Hepatocyte (in vitro differentiated cells): ENCODE results near the gene SNRNP25. TPM values are rescaled to one million over a fixed set of nuclear protein-coding genes. Genes with fewer than 3 reads are reported as not detected.
A peak's percentile ranks its signal among the peaks of the same experiment; 100 is the strongest.

ENCODE experiments used
- DNase-seq: peaks from one replicate; pipeline ENCODE4 v3.0.0-alpha.2; 2016; ENCODE audit warnings: low spot score
- H2AFZ ChIP-seq: fragments of 200-600 bp; sonication (generic); 2 replicates; pipeline ENCODE4 v1.6.0; 2016; ENCODE audit warnings: antibody characterized with exemption, mild to moderate bottlenecking
- H3K27ac ChIP-seq: fragments of 200-600 bp; sonication (generic); 2 replicates; pipeline ENCODE4 v1.5.1; 2016; ENCODE audit warnings: mild to moderate bottlenecking
- H3K27me3 ChIP-seq: fragments of 200-600 bp; sonication (generic); 2 replicates; pipeline ENCODE4 v1.6.1; 2016
- H3K36me3 ChIP-seq: fragments of 200-600 bp; sonication (generic); replicated peaks from 2 replicates; pipeline ENCODE4 v1.5.1; 2016; ENCODE audit warnings: low read depth; ENCODE audit not compliant: insufficient read depth
- H3K4me1 ChIP-seq: fragments of 200-600 bp; sonication (generic); 2 replicates; pipeline ENCODE4 v1.5.1; 2016; ENCODE audit warnings: mild to moderate bottlenecking, moderate library complexity; ENCODE audit not compliant: insufficient read depth
- H3K4me2 ChIP-seq: fragments of 200-600 bp; sonication (generic); 2 replicates; pipeline ENCODE4 v1.6.0; 2016
- H3K4me3 ChIP-seq: fragments of 200-600 bp; sonication (generic); 2 replicates; pipeline ENCODE4 v1.5.1; 2016; ENCODE audit warnings: mild to moderate bottlenecking
- H3K79me2 ChIP-seq: fragments of 200-600 bp; sonication (generic); 2 replicates; pipeline ENCODE4 v1.6.0; 2017; ENCODE audit warnings: mild to moderate bottlenecking
- H3K9me2 ChIP-seq: fragments of 200-600 bp; sonication (generic); replicated peaks from 2 replicates; pipeline ENCODE4 v1.6.0; 2017; ENCODE audit warnings: mild to moderate bottlenecking; ENCODE audit not compliant: insufficient read depth
- H3K9me3 ChIP-seq: fragments of 200-600 bp; sonication (generic); 2 replicates; pipeline ENCODE4 v1.5.1; 2016; ENCODE audit warnings: low read depth, mild to moderate bottlenecking
- H4K20me1 ChIP-seq: fragments of 200-600 bp; sonication (generic); 2 replicates; pipeline ENCODE4 v1.6.0; 2016; ENCODE audit warnings: mild to moderate bottlenecking; ENCODE audit not compliant: insufficient read depth, poor library complexity, severe bottlenecking
- CTCF ChIP-seq: fragments of 200-600 bp; sonication (generic); IDR thresholded peaks from 2 replicates; pipeline ENCODE4 v1.5.1; 2016; ENCODE audit warnings: antibody characterized with exemption, mild to moderate bottlenecking; ENCODE audit not compliant: poor library complexity
- EZH2 ChIP-seq: fragments of 200-600 bp; sonication (generic); IDR thresholded peaks from 2 replicates; pipeline ENCODE4 v1.6.1; 2016; ENCODE audit warnings: antibody characterized with exemption, mild to moderate bottlenecking, borderline replicate concordance
- EZH2phosphoT487 ChIP-seq: fragments of 200-600 bp; sonication (generic); IDR thresholded peaks from one replicate; pipeline ENCODE4 v1.6.1; 2018; ENCODE audit warnings: antibody characterized with exemption, mild to moderate bottlenecking, low read depth, moderate library complexity; ENCODE audit not compliant: unreplicated experiment, severe bottlenecking
- WGBS: methylation state at CpG from one replicate; pipeline ENCODE4 v1.1.6; 2016; ENCODE audit warnings: low lambda C conversion rate; ENCODE audit errors: missing lambda C conversion rate; 5-methylcytosine and 5-hydroxymethylcytosine counted together
- polyA plus RNA-seq: library from polyadenylated mRNA; unstranded; fragments of >200 nt; fragmentation: Nextera tagmentation; extraction: Ambion mirVana; gene quantifications from 2 replicates; pipeline ENCODE4 v1.2.1, GENCODE V29; 2016
- total RNA-seq: library from RNA; depleted of rRNA; stranded (reverse); fragments of >200 nt; gene quantifications from 2 replicates; pipeline ENCODE4 v1.2.3, GENCODE V29; 2014

Gene SNRNP25
- total and polyA plus RNA-seq, 2 experiments from 2014 or later, result 18.3 to 35.3 TPM

- peak; percentile 41 for TF ChIP-seq CTCF
- TF ChIP-seq EZH2, result no peak
- H3K4me3 ChIP-seq, result no peak overlapping the region
- peak overlapping the region; percentile 95 for H3K27ac ChIP-seq
- peaks cover 58% of the 10 kb centered on the region for H3K4me1 ChIP-seq
- H3K9me2 ChIP-seq, result no peaks in the 10 kb centered on the region
- no peaks in the 10 kb centered on the region for H3K9me3 ChIP-seq
- peak overlapping the region; percentile 100 for H3K4me2 ChIP-seq
- H3K27me3 ChIP-seq, result no peaks in the 10 kb centered on the region
- peaks cover 4% of the 10 kb centered on the region for H4K20me1 ChIP-seq
- 44% methylated on average over 10 of the region's 11 CpGs for WGBS
- DNase-seq, result peak; percentile 87
- peaks cover 11% of the 10 kb centered on the region for H3K79me2 ChIP-seq
- no peak overlapping the region for H2AFZ ChIP-seq
- no peaks in the 10 kb centered on the region for H3K36me3 ChIP-seq
These were observed 22.2 kb downstream of the SNRNP25 start for GRCh38 chr16:75580-76501.

- Histone ChIP-seq H3K4me3 (peak overlapping the region; percentile 75), H4K20me1 (no peaks in the 10 kb centered on the region), H3K36me3 (no peaks in the 10 kb centered on the region), H3K27me3 (no peaks in the 10 kb centered on the region), H3K9me2 (no peaks in the 10 kb centered on the region), H3K79me2 (peaks cover 7% of the 10 kb centered on the region), H3K27ac (peak overlapping the region; percentile 95), H3K4me2 (peak overlapping the region; percentile 100), H3K9me3 (no peaks in the 10 kb centered on the region), H2AFZ (no peak overlapping the region), H3K4me1 (peaks cover 53% of the 10 kb centered on the region)
- TF ChIP-seq CTCF (no peak), EZH2 (no peak), EZH2phosphoT487 (no peak)
- peak; percentile 77 for DNase-seq
- 49% methylated on average over 13 of the region's 13 CpGs for WGBS
These were observed 23.1 kb downstream of the SNRNP25 start for GRCh38 chr16:76535-77272.

- Histone ChIP-seq H2AFZ (peak overlapping the region; percentile 90), H4K20me1 (no peaks in the 10 kb centered on the region), H3K36me3 (no peaks in the 10 kb centered on the region), H3K4me2 (peak overlapping the region; percentile 100), H3K9me2 (no peaks in the 10 kb centered on the region), H3K9me3 (no peaks in the 10 kb centered on the region), H3K27me3 (no peaks in the 10 kb centered on the region), H3K4me3 (peak overlapping the region; percentile 75), H3K27ac (peak overlapping the region; percentile 95), H3K4me1 (peaks cover 53% of the 10 kb centered on the region), H3K79me2 (peaks cover 7% of the 10 kb centered on the region)
- WGBS, result 33% methylated on average over 23 of the region's 31 CpGs
- TF ChIP-seq EZH2phosphoT487 (no peak), CTCF (no peak), EZH2 (no peak)
- DNase-seq, result peak; percentile 79
These were observed 23.7 kb downstream of the SNRNP25 start for GRCh38 chr16:77273-77806.
